GM18502 (cell line): ENCODE data around the gene ZNF366.
A peak's percentile ranks its signal among the peaks of the same experiment; 100 is the strongest.

Experiments
- ATAC-seq: cut with Tn5 transposase; IDR thresholded peaks from one replicate; pipeline ENCODE4 v1.9.1; 2021; ENCODE audit warnings: mild to moderate bottlenecking; ENCODE audit not compliant: unreplicated experiment, poor library complexity

The ZNF366 gene, protein sequence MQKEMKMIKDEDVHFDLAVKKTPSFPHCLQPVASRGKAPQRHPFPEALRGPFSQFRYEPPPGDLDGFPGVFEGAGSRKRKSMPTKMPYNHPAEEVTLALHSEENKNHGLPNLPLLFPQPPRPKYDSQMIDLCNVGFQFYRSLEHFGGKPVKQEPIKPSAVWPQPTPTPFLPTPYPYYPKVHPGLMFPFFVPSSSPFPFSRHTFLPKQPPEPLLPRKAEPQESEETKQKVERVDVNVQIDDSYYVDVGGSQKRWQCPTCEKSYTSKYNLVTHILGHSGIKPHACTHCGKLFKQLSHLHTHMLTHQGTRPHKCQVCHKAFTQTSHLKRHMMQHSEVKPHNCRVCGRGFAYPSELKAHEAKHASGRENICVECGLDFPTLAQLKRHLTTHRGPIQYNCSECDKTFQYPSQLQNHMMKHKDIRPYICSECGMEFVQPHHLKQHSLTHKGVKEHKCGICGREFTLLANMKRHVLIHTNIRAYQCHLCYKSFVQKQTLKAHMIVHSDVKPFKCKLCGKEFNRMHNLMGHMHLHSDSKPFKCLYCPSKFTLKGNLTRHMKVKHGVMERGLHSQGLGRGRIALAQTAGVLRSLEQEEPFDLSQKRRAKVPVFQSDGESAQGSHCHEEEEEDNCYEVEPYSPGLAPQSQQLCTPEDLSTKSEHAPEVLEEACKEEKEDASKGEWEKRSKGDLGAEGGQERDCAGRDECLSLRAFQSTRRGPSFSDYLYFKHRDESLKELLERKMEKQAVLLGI

DNA sequence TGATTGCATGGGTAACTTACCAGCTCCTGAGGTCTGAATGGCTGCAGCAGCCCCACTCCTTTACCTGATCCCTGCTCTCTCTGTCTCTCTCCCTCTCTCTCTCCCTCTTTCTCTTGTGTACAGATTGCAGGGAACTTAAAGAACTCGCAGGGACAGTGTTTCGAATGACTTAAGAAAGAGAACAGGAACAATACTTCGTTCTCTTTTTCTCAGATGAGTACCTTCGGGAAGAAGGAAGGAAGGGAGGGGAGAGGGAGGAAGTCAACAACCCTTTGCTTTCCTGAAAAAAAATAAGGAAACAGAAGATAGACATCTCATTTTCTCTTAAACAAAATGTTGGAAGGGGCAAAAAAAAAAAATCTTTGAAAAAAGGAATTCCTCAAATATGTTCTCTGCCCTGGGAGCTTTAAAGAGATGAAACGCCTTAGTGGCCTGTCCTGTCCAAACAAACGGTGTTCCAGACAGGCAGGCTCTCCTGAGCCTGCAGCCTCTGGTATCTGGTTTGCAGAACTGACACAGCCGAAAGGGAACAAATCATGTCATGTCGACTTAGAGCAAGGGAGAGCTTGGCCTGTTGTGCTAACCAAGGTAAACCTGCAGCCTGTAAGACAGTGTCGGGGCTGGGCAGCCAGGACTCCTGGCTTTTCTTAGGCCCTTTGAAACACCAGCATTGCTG, at the start of gene ZNF366:
TSS of gene ZNF366 (minus strand) at position 180 of the 676 bp plus-strand sequence. CDS start 45,914 bp downstream, outside the sequence.
- no peak for ATAC-seq

DNA sequence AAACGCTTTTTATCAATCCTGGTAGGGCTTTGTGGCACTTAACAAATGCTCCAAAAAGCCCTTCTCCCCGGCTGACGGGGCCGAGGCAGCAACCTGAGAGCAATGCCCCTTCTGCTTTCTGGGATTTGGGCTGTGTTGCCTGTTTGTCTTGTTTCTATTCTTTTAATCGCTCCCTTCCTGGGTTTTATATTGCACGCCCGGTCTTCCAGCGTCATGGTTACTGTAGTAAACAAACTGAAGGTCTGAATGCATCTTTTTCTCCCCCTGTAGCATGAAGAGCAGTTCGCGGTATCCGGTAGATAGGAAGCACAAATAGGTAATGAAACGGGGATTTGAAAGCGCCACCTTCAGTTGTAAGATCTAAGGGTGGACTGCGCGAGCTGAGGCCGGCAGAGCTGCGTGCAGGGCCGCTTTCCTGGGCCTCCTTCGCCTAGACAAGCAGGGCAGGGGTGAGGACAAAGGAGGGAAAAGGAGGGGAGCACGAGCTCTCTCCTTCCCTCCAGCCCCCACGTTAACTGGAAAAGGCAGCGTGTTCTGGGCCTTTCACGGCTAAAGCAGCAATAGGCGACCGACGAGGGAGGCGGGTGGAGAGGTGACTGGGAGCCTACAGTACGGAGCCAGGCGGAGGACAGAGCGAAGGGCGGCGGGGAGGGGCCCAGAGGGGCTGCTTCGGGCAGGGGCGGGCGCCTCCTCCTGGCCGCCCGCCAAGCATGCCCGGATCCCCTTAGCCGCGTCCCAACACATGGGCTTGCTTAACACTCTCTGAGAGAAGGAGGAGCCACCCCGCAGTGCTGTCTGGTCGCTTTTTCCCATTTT, 49.3 kb upstream of the ZNF366 start:
- peak; percentile 89 for ATAC-seq

DNA sequence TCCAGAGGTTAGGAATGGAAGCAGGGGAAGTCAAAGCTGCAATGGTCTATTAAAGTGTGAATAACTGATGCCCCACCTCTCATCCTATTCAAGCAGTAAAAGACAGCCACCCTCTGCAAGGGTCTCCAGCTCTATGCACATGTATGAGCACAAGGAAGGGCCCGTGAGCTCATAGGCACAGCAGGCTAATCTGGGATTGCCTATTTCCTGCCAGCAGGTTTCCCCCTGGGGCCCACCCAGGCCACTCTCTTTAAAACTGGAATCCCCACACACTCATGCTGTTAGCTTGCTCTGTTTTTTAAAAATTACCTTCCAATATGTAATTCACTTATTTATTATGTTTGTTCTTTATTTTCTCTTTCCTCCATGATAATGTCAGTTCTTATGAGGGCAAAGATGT, 48.7 kb upstream of the ZNF366 start:
- no peak for ATAC-seq

DNA sequence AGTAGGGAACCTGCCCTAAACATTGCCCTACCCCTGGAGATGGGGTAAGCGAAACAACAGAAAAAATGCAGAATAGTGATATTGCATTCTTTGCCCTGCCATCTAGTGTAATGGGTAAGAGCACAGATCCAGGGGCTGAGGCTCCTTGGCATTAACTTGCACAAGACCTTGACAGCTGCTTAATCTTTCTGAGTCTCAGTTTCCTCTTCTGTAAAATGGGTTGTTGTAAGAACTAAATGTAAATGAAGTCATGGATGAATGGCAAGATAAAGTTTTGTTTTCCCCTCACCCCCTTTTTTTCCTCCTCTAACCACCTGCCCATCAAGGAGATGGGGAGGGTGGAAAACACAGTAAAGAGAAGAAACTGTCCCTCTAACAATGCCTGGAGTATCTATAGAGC, 47.7 kb upstream of the ZNF366 start:
- ATAC-seq = no peak

DNA sequence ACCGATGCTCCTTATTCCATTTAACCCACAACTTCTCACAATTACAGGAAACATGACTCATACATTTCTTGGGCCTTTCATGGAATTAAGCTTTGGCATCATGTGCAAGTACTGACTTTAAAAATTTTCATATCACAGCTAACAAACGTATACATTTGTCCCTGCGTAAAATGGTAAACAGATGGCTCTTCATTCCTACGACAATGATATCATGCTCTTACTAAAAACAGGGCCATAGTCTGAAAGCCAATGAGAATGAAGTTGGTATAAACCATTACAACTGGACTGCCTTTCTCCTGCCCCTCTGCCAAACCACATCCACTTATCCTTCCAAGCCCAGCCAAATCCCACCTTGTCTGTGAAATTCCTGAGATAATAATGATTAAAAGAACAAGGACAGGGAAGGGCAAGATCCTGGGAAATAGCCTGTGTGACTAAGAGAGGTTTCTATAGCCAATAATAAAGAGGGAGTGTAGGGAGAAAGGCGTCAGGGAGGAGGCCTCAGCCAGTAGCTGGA, 44.9 kb upstream of the ZNF366 start:
- ATAC-seq = no peak

DNA sequence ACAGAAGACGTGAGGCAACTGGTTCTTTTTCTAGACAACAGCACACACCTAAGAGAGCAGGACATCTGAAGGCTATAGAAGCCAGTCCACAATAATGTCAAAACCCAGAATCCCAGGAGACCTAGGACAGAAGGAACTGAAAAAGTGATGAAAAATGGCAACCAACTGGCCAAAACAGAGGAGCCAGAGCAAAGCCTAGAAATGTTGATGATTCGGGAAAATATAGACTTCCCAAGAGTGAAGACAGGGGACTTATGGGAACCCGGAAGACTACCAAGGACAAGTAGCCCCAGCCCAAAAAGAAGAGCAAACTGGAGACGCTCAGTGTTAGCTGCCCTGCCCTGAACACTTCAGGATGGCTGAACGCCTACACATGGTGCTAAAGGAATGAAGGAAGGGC, 43.4 kb upstream of the ZNF366 start:
- no peak for ATAC-seq

DNA sequence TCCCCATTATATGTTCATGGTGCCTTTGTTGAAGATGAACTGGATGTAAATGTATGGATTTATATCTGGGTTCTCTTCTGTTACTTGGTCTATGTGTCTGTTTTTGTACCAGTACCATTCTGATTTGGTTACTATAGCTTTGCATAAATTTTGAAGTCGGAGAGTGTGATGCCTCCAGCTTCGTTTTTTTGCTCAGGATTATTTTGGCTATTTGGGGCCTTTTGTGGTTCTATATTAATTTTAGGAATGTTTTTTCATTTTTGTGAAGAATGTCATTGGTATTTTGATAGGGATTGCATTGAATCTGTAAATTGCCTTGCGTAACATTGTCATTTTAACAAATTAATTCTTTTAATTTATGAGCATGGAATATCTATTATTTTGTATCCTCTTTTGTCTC, 36.6 kb upstream of the ZNF366 start:
- ATAC-seq = no peak

DNA sequence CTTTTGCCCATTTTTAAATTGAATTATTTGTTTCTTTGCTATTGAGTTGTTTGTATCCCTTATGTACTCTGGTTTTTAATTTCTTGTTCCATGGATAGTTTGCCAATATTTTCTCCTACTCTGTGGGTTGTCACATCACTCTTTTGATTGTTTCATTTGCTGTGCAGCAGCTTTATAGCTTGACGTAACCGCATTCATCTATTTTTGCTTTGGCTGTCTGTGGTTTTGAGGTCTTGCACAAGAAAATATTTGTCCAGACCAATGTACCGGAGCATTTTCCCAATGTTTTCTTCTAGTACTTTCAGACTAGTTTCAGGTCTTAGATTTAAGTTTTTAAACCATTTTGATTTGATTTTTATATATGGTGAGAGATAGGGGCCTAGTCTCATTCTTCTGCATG, 36.2 kb upstream of the ZNF366 start:
- ATAC-seq = no peak

DNA sequence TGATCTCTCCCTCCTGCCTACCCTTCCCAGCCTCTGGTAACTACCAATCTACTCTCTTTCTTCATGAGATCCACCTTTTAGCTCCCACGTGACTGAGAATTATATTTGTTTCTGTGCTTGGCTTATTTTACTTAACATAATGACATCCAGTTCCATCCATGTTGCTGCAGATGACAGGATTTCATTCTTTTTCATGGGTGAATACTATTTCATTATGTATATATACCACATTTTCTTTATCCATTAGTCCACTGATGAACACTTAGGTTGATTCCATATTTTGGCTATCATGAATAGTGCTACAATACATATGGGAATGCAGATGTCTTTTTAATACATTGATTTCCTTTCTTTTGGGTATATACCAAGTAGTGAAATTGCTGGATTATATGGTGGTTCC, 35.5 kb upstream of the ZNF366 start:
- no peak for ATAC-seq

DNA sequence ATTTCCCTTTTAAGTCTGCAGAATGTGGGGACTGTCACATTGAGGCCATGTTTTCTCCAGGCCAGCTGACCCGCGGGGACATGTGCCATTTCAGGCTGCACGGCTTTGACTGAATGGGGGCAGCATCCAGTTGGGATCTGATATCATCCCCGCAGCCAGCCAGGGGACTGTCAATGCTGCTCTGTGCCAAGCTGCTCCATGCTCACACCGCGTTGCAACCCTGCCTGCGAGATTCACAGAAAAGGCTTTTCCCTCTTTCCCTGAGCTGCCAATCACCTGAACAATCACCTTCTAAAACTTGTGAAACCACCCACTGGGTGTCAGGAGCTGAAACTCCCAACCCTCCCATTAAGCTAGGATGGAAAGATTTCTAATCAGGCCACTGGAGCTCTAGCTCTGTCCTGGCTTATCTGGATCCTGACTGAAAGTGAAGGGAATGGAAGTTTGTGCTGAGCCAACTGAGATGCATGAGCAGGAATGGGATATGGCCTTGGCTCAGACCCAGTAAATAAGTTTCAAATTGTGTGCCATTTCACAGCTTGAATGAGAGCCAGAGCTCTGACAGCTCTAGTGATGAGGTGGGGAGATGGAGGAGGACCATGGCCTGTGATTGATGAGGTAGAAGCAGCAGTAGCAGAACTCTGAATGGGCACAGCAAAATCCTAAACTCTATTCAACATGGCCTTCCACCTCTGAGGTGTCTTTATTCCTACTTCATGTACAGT, 34.5 kb upstream of the ZNF366 start:
- ATAC-seq = no peak

DNA sequence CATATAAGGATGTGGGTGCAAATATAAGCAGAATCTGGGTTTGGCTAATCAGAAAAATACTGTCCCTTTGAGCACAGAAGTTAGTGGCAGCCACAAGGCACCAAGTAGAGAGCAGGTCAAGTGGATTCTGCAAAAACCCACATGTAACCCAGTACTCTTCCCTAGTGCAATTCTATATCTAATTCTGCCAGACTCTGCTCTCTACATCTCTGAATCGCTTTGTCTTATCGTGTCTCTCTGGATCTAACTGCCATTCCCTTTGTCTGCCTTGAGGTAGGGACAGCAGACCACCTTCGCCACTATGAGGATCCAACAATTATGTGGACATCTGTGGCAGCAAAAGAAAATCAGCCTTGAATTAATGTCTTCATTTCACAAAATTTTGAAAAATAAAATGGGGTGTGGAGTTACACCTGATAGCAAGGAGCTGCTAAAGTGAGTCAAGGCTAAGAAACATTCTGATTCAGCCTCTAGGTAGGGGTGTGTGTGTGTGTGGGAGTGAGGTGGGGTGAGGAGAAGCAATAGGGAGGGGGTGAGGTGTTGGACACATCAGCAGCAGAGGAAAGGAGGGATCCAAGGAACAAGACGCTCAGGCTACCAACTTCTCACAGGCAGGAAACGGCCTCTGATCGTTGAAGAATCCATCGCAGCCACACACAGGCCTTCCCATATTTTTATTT, 33.7 kb upstream of the ZNF366 start:
- no peak for ATAC-seq

DNA sequence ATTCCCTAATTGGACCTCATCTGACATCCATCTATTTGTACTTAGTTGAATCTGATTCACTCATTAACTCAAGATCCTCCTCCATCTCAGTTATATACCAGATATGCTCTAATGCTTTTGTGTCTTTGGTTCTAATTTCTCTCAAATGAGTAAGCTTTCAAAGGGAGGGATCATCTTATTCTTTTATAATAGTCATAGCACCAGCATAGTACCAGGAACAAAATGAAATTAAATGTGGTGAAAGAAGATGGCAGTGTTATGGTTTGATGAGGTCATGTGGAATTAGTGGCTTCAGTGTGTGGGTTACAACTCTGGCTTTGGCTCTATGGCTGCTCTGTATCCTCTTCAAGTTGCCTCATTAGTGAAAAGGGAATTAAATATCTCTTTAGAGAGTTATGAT, 32.5 kb upstream of the ZNF366 start:
- no peak for ATAC-seq

DNA sequence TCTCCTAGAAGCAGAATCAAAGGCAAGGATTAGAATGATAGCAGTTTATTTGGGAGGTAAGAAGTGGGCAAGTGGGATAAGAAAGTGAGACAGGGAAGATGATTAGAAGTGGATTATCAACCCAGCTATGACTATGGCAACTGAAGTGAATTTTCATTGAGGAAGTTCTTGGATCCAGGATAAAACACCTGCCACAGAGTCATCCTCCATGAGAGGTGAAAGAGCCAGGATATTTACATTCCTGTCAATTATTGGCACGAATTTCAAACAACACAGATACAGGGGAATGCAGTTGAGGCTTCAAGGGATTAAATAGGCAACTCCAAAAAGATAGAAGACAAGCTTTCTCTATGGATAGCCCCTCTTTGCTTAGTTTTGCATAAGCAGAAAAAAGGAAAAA, 31.8 kb upstream of the ZNF366 start:
- no peak for ATAC-seq

DNA sequence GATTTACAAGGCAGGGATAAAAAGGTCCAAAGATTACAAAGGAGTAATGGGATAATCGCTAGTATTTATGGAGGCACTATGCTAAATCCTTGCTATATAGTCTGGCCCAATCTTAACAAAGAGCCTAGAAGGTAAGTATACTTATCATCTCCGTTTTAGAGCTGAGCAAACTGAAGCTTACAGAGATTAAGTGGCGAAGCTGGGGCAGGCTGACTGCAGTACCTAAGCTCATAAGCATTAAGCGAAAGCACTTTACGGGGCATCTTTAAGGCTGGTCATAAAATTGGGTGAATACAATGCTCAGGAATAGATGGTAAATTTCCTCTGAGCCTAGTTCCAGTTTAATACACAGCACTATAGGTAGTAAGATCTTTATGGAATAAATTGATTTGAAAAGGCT, 30.0 kb upstream of the ZNF366 start:
- ATAC-seq = no peak

DNA sequence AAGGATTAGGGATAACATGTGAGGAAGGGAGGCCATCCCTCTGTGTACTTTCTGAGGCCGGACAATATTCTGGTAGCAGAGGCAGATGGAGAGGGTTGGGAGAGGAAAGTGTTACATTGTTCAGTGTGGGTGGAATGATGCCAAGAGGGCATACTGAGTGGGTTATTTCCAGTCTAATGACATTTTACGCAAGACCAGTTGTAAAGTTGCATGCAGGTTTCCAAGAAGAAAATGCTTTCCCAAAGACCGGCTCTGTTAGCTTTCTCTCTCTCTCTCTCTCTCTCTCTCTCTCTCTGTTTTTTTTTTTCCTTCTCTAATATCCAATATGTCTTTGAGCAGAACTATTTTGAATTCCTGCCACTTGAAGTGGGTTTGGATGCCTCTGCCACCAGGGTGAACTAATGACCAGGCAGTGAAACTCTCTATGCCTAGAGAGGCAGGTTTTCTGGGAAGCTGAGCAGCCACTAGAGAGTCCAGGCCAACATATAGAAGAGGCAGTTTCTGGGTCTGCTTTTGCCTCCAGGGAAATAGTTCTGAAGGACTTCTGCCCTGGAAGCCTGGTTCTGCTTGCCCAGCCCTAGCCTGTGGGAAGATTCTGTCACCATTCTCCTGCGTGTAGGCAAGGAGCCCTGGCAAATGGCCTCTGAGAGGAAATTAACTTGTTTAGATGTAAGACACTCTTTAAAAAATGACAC, 24.4 kb upstream of the ZNF366 start:
- no peak for ATAC-seq

DNA sequence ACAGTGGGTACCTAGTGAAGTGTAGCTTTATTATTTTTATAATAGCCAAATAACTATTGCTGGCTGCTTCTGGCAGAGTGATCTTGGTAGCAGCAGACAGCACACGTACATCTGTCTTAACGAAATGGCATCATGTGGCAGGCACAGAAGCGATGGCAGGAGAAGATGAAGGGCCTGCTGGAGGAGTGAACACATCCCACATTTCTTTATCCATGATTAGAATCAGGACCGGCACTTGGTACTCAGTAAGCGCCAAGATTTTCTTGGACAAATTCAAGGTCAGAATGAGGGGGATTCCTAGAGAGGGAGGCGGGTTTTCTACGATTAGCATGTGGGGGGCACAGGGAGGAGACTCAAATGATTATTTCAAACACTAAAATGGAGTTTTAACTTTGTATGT, 23.0 kb upstream of the ZNF366 start:
- ATAC-seq = no peak

DNA sequence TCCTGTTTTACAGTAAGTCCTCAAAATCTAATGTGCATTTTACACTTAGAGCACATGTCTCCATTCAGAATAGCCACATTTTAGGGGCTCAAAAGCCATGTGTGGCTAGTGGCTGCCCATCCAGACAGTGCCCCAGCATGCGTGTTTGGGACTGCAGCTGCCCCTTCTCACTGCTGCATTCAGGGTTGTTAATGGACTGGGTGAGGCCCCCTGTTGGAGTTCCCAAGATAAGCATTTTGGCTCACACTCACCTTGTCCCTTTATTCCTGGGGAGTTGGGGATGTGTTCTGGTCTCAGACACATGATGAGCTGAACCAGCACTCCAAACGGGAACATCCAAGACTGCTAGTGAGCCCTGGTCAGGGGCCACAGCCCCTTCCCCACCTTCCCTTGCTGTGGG, 22.2 kb upstream of the ZNF366 start:
- ATAC-seq = no peak

DNA sequence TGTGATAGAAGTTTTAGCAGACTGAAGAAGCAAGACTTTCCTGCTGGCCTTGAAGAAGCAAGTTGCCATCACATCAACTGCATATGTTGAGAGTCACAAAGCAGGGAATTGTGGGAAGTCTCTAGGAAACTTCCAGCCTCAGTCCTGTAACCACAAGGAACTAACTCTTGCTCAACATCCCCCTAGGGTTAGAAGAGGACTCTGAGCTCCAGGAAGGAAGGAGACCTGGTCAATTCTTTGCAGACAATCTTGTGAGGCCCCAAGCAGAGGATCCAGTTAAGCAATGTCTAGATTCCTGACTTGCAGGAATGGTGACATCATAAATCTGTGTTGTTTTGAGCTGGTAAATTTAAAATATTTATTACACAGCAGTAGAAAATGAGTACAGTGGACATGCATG, 18.6 kb upstream of the ZNF366 start:
- ATAC-seq = no peak
